Mammary epithelial cell (primary cell): ENCODE results near the gene CDKAL1.

Experiments used
- CTCF ChIP-seq, 2 donors: IDR thresholded peaks in 1 of 2; conservative IDR thresholded peaks in 1 of 2; 2 replicates each; pipeline ENCODE4 v1.5.1; 2011 to 2012; ENCODE audit warnings: inconsistent platforms in 2 of 2, low read length in 2 of 2, mild to moderate bottlenecking in 2 of 2, control low read depth in 1 of 2, low read depth in 1 of 2; ENCODE audit not compliant: insufficient read depth in 1 of 2; ENCODE audit errors: extremely low read depth in 1 of 2
- EZH2 ChIP-seq: IDR thresholded peaks from 2 replicates; pipeline ENCODE4 v1.6.1; 2012; ENCODE audit warnings: low read length, inconsistent platforms, borderline replicate concordance

DNA sequence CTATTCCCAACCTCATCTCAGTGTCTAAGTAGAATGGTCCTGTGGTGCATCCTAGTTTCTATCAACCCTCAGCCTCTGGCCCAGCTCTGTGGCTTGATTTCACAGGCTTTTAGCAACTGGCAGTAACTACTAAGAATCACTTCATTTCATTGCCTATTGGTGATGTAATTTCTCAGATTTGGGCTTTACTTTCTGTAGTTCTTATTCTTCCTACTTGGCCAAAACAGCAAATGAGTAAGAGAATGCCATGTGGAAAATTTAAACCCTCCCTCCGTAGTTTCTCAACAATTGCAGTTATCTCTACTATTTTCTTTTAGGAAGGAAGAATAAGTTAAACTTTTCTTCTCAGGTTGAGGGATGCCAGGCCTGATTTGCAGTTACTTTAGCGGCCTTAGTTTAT is 387.3 kb downstream of the CDKAL1 start:
- TF ChIP-seq CTCF (conservative IDR thresholded peaks at IDR 0.05 in 1 of 2, IDR thresholded peaks at IDR 0.05 in 1 of 2; ENCODE audit: extremely low read depth in 1 of 2, insufficient read depth in 1 of 2, low read depth in 1 of 2, low read length in 2 of 2): no peak
- TF ChIP-seq EZH2: no peak
